Duodenal mucosa (tissue), 2 donors: ENCODE results near the gene CDC42BPB.
"Not testable (repeated sequence)": the region's sequence is repeated elsewhere in the genome, so short reads cannot be mapped to it uniquely, and the experiment has no call there.

Source experiments
- H3K27ac ChIP-seq: one replicate; pipeline ENCODE4 v1.7.0; 2013; ENCODE audit warnings: low read depth, low read length
- H3K27me3 ChIP-seq, 2 donors: one replicate each; pipeline ENCODE4 v1.7.0; 2013; ENCODE audit warnings: low read length in 2 of 2, control low read depth in 1 of 2; ENCODE audit not compliant: insufficient read depth in 2 of 2, control insufficient read depth in 1 of 2
- H3K36me3 ChIP-seq, 2 donors: one replicate each; pipeline ENCODE4 v1.7.0; 2013; ENCODE audit warnings: low read length in 2 of 2, control low read depth in 1 of 2; ENCODE audit not compliant: insufficient read depth in 2 of 2, control insufficient read depth in 1 of 2
- H3K4me1 ChIP-seq, 2 donors: one replicate each; pipeline ENCODE4 v1.7.0; 2013; ENCODE audit warnings: low read length in 2 of 2, control low read depth in 1 of 2; ENCODE audit not compliant: insufficient read depth in 2 of 2, control insufficient read depth in 1 of 2
- H3K4me3 ChIP-seq, 2 donors: one replicate each; pipeline ENCODE4 v1.7.0; 2013; ENCODE audit warnings: low read length in 2 of 2, low read depth in 1 of 2
- H3K9ac ChIP-seq, 2 donors: one replicate each; pipeline ENCODE4 v1.7.0; 2013; ENCODE audit warnings: low read length in 2 of 2, low read depth in 1 of 2
- H3K9me3 ChIP-seq, 2 donors: one replicate each; pipeline ENCODE4 v1.7.0; 2013; ENCODE audit warnings: low read length in 2 of 2, control low read depth in 1 of 2; ENCODE audit not compliant: control insufficient read depth in 1 of 2

The CDC42BPB gene

DNA sequence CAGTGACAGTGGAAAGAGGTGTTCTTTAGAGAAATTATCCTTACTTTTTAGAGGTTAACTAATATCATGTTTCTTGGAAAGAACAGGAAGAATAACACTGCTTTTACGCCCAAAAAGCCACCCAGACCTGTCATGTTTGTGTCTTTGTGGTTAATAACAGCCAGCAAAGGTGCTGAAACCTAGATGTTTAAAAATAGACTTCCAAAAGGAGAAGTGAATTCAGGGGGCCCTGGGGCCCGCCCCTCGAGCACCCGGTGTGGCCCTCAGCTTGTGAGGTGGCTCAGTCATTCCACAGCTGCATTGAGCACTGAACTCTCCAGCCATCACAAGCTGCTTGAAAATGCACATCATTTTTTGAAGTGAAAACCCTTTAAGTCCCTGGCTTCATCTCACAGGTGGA lies 155.7 kb downstream of the CDC42BPB start:
- Histone ChIP-seq H3K27ac (no peak overlapping the region), H3K4me3 (no peak overlapping the region), H3K27me3 (no peaks in the 10 kb centered on the region), H3K9ac (no peak overlapping the region), H3K4me1 (peaks cover 0 to 14% of the 10 kb centered on the region in 2 donors), H3K9me3 (no peaks in the 10 kb centered on the region), H3K36me3 (peaks cover 13 to 62% of the 10 kb centered on the region in 2 donors)

DNA sequence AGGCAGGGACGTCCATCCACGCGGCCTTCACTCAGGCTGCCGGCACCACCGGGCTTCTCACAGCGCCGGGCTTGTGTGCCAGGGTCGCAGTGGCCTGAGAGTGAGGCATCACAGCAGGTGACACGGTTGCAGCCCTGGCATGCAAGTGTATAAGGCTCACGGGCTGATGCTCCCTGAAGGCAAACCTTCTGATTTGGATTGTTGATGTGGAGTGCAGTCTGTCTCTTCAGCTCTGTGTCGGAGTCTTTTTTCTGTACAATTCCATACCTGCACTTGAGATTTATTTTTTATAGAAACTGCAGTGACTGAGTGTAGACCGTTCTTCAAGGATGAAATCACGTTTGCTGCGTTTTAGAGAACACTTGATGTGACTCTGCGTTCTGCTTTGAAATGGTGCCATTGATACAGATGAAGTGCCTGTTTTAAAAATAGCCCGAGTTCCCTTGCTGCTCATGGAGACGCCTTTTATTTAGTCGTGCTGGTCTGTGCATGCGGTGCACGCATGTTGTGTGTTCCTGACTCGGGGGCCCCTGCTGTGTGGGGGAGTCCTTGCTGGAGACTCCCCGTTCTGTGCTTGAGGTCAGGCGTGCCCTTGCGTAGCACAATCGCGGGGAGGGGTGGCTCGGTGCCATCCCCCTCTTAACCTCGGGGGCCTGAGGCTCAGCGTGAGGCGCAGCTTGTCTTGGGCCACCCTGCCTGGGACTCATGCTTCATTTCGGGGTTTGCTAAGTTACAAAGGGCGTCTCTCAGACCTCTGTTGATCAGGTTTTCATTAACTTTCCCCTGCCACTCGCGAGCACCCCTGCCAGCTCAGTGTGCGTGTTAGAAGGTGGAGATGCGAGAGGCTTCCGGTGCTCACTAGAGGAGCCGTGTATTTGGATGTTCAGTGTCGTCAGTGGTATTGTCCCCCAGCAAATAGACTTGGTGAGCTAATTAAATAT lies 156.4 kb downstream of the CDC42BPB start:
- Histone ChIP-seq H3K27me3 (no peaks in the 10 kb centered on the region), H3K4me1 (peaks cover 0 to 14% of the 10 kb centered on the region in 2 donors), H3K9ac (no peak overlapping the region), H3K36me3 (peaks cover 13 to 62% of the 10 kb centered on the region in 2 donors), H3K27ac (no peak overlapping the region), H3K9me3 (no peaks in the 10 kb centered on the region), H3K4me3 (no peak overlapping the region)

DNA sequence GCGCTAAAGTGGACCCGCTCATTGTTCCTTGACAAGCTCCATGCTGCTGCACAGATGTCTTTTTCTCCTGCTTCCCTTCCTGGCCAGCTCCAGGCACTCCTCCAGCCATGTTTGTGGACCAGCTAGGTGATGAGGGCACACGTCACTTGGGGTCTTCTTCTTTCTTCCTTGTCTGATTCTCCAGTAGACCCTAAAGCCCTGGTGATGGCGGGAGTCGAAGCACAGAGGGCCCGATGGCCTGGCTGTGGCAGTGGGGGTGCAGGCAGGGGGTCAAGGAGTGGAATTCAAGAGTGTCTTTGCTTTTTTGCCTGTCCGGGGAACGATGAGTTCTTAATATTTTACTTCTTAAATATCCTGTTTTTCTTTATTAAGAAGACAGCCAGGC lies 157.8 kb downstream of the CDC42BPB start:
- Histone ChIP-seq H3K4me3 (no peak overlapping the region), H3K9me3 (no peaks in the 10 kb centered on the region), H3K36me3 (peaks cover 12 to 64% of the 10 kb centered on the region in 2 donors), H3K4me1 (peaks cover 0 to 14% of the 10 kb centered on the region in 2 donors), H3K9ac (no peak overlapping the region), H3K27ac (no peak overlapping the region), H3K27me3 (no peaks in the 10 kb centered on the region)

DNA sequence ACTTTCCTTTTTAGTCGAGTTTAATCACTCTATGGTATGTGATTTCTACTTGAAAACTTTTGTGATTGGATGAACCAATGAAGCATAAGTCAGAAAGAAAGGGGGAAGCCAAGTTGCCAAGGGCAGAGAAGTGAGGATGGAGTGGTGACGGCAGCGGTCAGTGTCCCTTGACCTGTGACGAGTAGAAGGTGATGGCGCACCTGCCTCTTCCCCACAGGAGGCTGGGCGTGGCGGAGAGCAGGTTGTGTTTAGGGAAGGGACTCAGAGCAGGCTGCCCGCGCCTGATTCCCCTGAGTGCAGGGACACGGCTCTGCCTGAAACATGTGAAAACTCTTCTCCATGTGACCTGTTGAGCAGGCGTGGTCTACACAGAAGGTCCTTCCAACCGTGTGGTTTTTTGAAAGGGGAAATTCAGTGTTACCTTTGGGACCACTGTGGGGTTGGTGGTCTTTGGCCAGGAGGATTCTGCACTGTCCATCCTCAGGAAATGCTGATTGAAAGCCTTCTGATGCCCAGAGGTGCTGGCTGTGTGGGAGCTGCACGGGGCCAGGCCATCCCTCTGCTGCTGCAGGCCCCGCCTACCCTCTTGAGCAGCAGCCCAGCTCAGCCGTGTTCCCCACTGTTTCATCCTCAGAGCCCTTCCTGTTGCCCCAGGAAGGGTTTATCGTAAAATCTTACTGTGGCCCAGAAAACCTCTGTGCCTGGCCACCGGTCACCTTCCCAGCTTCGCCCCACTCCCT lies 158.4 kb downstream of the CDC42BPB start:
- Histone ChIP-seq H3K36me3 (peaks cover 12 to 62% of the 10 kb centered on the region in 2 donors), H3K9ac (no peak overlapping the region), H3K4me3 (no peak overlapping the region), H3K9me3 (no peaks in the 10 kb centered on the region), H3K27me3 (no peaks in the 10 kb centered on the region), H3K4me1 (peaks cover 0 to 14% of the 10 kb centered on the region in 2 donors), H3K27ac (no peak overlapping the region)

DNA sequence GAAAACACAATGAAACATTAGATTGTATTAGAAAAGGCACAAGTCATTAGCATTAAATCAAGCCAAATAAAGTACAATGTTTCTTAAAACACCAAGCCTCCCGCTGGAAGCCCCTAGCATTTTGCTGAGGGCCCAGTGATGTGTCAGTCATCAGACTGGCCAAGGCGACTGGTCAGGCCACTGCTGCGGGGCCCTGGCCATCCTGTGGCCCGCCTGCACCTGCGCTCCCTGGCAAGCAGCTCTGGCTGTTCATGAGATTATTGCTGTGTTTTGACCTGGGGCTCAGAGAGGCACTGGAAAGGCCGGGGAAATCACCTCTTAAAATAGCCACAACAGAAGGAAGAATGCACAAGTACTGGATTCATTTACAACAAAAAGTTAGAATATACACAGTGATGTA lies 159.1 kb downstream of the CDC42BPB start:
- Histone ChIP-seq H3K4me1 (peaks cover 0 to 14% of the 10 kb centered on the region in 2 donors), H3K27ac (no peak overlapping the region), H3K9ac (no peak overlapping the region), H3K4me3 (no peak overlapping the region), H3K36me3 (peaks cover 14 to 55% of the 10 kb centered on the region in 2 donors), H3K27me3 (no peaks in the 10 kb centered on the region), H3K9me3 (no peaks in the 10 kb centered on the region)

DNA sequence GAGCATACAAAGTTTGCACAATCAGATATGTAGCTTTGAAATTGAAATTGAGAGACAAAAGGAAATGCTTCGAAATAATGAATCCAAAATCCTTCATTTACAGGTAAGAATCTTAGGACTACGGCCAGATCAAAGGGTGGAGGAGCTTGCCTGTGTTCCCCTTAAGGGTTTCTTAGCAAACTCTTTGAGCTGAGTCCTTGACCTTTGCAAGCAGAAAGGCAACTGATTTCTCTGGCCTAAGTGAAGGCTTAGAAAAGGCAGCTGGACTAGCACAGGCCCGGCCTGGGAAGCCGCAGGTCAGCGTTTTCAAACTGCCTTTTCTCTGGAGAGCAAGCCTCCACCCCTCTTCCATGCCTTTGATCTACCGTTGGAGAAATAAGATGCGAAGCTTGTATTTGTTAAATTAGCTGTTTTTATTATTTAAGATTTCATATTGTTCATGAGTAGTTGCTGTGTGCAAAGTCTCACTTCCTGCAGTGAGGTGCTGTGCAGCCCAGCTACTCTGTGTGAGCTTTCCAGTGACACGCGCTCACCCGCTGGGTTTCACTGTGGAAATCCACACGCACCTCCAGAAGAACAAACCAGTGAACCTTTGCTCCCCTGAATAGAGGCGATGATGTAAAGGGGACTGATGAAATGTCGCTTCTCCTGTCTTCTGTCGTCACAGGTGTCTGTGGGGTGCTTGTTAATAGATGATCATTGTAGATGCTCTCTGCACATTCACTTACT lies 159.9 kb downstream of the CDC42BPB start:
- Histone ChIP-seq H3K36me3 (peaks cover 15 to 49% of the 10 kb centered on the region in 2 donors), H3K4me3 (no peak overlapping the region), H3K4me1 (peaks cover 0 to 10% of the 10 kb centered on the region in 2 donors), H3K27me3 (no peaks in the 10 kb centered on the region), H3K27ac (no peak overlapping the region), H3K9ac (no peak overlapping the region), H3K9me3 (no peaks in the 10 kb centered on the region)

DNA sequence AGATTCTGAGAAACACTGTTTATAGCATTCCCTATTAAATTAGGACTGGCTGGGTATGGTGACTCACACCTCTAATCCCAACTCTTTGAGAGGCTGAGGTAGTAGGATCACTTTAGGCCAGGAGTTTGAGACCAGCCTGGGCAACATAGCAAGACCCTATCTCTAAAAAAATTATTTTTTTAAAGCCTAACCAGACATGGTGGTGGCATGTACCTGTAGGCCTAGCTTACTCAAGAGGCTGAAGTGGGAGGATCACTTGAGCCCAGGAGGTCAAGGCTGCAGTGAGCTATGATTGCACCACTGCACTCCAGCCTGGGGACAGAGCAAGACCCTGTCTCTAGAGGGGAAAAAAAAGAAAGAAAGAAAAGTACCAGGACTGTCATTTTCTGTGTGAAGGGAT lies 160.6 kb downstream of the CDC42BPB start:
- H3K36me3 ChIP-seq, result peaks cover 15 to 44% of the 10 kb centered on the region in 2 donors
- H3K27me3 ChIP-seq, H3K4me1 ChIP-seq, H3K9me3 ChIP-seq, H3K27ac ChIP-seq, H3K9ac ChIP-seq, H3K4me3 ChIP-seq: not testable (repeated sequence)

DNA sequence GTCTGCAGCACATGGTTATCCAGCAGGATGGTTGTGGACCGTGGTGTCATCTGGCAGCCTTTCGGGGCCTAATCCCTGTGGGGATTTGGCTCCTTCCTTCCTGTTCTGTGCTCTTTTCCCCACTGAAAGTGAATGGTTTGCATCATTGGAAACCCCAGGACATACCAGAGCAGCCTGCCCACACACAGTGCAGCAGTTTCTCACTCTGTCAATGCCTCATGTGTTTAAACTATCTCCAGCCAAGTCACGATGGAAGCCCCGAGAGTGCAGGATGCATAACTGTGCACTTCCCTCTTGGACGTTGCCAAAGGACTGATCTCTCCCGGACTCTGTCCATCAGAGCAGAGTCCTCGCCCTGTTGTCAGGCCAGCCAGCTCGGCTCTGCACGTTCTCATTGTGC lies 163.9 kb downstream of the CDC42BPB start:
- Histone ChIP-seq H3K36me3 (peaks cover 18 to 55% of the 10 kb centered on the region in 2 donors), H3K9ac (no peak overlapping the region), H3K4me1 (peaks cover 0 to under 1% of the 10 kb centered on the region in 2 donors), H3K27me3 (no peaks in the 10 kb centered on the region), H3K27ac (no peak overlapping the region), H3K9me3 (no peaks in the 10 kb centered on the region), H3K4me3 (no peak overlapping the region)

DNA sequence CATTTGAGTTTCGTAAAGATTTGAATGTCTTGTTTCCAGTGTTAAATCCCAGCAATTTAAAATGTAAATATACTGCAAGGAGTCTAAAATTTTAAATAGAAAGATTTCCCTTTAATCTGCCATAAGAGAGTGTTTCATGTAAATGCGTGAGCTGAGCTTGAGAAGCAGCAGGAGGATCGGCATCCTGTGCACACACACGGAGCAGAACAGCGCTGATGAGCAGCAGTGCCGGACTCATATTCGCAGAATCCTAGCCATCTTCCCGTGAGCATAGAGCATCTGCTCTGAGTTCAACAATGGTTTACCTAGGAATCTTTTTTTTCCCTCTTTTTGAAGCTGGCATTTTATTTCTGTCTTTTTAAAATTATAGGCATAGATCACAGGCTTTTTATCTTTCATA lies 164.7 kb downstream of the CDC42BPB start:
- Histone ChIP-seq H3K4me3 (no peak overlapping the region), H3K9ac (no peak overlapping the region), H3K4me1 (no peaks in the 10 kb centered on the region), H3K27me3 (no peaks in the 10 kb centered on the region), H3K9me3 (no peaks in the 10 kb centered on the region), H3K27ac (no peak overlapping the region), H3K36me3 (peaks cover 19 to 56% of the 10 kb centered on the region in 2 donors)
